K562 (cell line): ENCODE data around the gene SFMBT2. TPM values are rescaled to one million over a fixed set of nuclear protein-coding genes. Genes with fewer than 3 reads are reported as not detected.

Experiments
- DPF2 ChIP-seq: fragments of 450-650 bp; IDR thresholded peaks from 2 replicates; pipeline ENCODE4 v1.6.1; 2016
- ETV5 ChIP-seq: sonication (generic); formaldehyde crosslinking; IDR thresholded peaks from 2 replicates; pipeline ENCODE4 v1.4.0; 2020; ENCODE audit warnings: low read depth, mild to moderate bottlenecking, missing genetic modification reagents
- ETV6 ChIP-seq, 3 experiments: fragments of 150-350 bp in 1 of 3; sonication (generic) in 1 of 3; formaldehyde crosslinking in 1 of 3; IDR thresholded peaks; 2 replicates each; pipeline versions ENCODE4 v1.6.1 to v1.8.0; 2014 to 2022; ENCODE audit warnings: borderline replicate concordance in 2 of 3, low read depth in 2 of 3, antibody characterized with exemption in 1 of 3, low read length in 1 of 3, mild to moderate bottlenecking in 1 of 3, missing genetic modification reagents in 1 of 3
- GATAD2B ChIP-seq: fragments of 450-650 bp; IDR thresholded peaks from 2 replicates; pipeline ENCODE4 v1.6.1; 2017; ENCODE audit warnings: mild to moderate bottlenecking, borderline replicate concordance
- HNRNPLL ChIP-seq: fragments of 200-400 bp; formaldehyde crosslinking; IDR thresholded peaks from 2 replicates; pipeline ENCODE4 v1.6.1; 2017; ENCODE audit warnings: low read length, low read depth, mild to moderate bottlenecking; ENCODE audit not compliant: poor library complexity, severe bottlenecking
- KAT2B ChIP-seq: IDR thresholded peaks from one replicate; pipeline ENCODE4 v1.6.1; 2012; ENCODE audit warnings: low read depth, mild to moderate bottlenecking, control low read depth, inconsistent platforms, low read length, moderate library complexity
- MAFF ChIP-seq: IDR thresholded peaks from 2 replicates; pipeline ENCODE4 v1.6.1; 2012; ENCODE audit warnings: low read length, improper control_type of control experiment
- MBD2 ChIP-seq: sonication (generic); IDR thresholded peaks from 2 replicates; pipeline ENCODE4 v1.6.1; 2016; ENCODE audit warnings: low read depth, borderline replicate concordance
- MEF2A ChIP-seq: IDR thresholded peaks from 2 replicates; pipeline ENCODE4 v1.6.1; 2011; ENCODE audit warnings: low read depth, mild to moderate bottlenecking, low read length, moderate library complexity; ENCODE audit not compliant: control insufficient read depth
- NR4A1 ChIP-seq, 2 experiments: fragments of 250-450 bp in 1 of 2; fragments of 450-650 bp in 1 of 2; sonication (Bioruptor Pico) in 1 of 2; IDR thresholded peaks; 2 replicates each; pipeline versions ENCODE4 v1.4.0 to v1.6.1; 2016 to 2020; ENCODE audit warnings: mild to moderate bottlenecking in 2 of 2, missing compliant biosample characterization in 1 of 2, missing genetic modification characterization in 1 of 2, moderate library complexity in 1 of 2
- SMARCE1 ChIP-seq: fragments of 450-650 bp; IDR thresholded peaks from 2 replicates; pipeline ENCODE4 v1.7.1; 2016; ENCODE audit warnings: mild to moderate bottlenecking
- ZNF23 ChIP-seq: fragments of 250-450 bp; sonication (Bioruptor Pico); IDR thresholded peaks from 2 replicates; pipeline ENCODE4 v1.4.0; 2020; ENCODE audit warnings: mild to moderate bottlenecking
- ZNF316 ChIP-seq: fragments of 450-650 bp; IDR thresholded peaks from 2 replicates; pipeline ENCODE4 v1.6.1; 2016
- ZNF407 ChIP-seq: fragments of 450-650 bp; IDR thresholded peaks from 2 replicates; pipeline ENCODE4 v1.6.1; 2016; ENCODE audit warnings: low read depth
- polyA plus RNA-seq, 8 experiments: library from polyadenylated mRNA; depleted of rRNA in 4 of 8; stranded (reverse) in 5 of 8; unstranded in 3 of 8; fragments of >200 nt; fragmentation: Nextera tagmentation in 2 of 8; fragmentation: Illumina TruSeq in 1 of 8; extraction: Ambion mirVana in 2 of 8; extraction: Trizol in 1 of 8; gene quantifications; 2 replicates each; pipeline versions ENCODE4 v1.2.1 to v1.2.3, GENCODE V29; 2011 to 2014; ENCODE audit warnings: inconsistent platforms in 1 of 8, missing spikeins in 1 of 8
- total RNA-seq, 7 experiments: library from RNA; depleted of rRNA in 6 of 7; stranded (reverse); fragments of >200 nt in 6 of 7; fragmentation: Illumina TruSeq in 2 of 7; extraction: Trizol in 2 of 7; gene quantifications; 2 replicates each; pipeline versions ENCODE4 v1.2.1 to v1.2.3, GENCODE V29; 2011 to 2021; ENCODE audit warnings: low replicate concordance in 1 of 7
- TF ChIP-seq, protein P1 (sequence below): sonication (generic); formaldehyde crosslinking; IDR thresholded peaks from 2 replicates; pipeline ENCODE4 v1.9.0; 2022; ENCODE audit warnings: mild to moderate bottlenecking, missing genetic modification reagents
- TF ChIP-seq, protein P2 (sequence below): fragments of 450-650 bp; formaldehyde crosslinking; IDR thresholded peaks from 2 replicates; pipeline ENCODE4 v1.4.0; 2020; ENCODE audit warnings: mild to moderate bottlenecking, moderate library complexity

SFMBT2 gene
- total and polyA plus RNA-seq, 9 of the 15 experiments (the other 6 are each of a cell fraction or from before 2014, with no cell fraction given) = 1.2 to 13.6 (median 7.6) TPM

GRCh38 chr10:7373039-7373438, 37.8 kb downstream of the SFMBT2 start (continued):
- TF ChIP-seq ZNF407 (no peak), SMARCE1 (no peak), HNRNPLL (no peak), NR4A1 (CRISPR knock-in tag; IDR thresholded peaks at IDR 0.05) (no peak), NR4A1 (tag; IDR thresholded peaks at IDR 0.05) (no peak), MAFF (0 out of 2 replicates have a peak, but pooled peaks have one; percentile 16), ZNF23 (CRISPR knock-in tag) (no peak), ETV6 (IDR thresholded peaks at IDR 0.05; ENCODE audit: borderline replicate concordance in 1 of 2, low read depth in 2 of 2, low read length in 1 of 2) (no peak), ETV6 (CRISPR knock-in tag; IDR thresholded peaks at IDR 0.05; ENCODE audit: borderline replicate concordance) (no peak), DPF2 (no peak), ZNF316 (peak; percentile 39; the same call in 1 of the 2 replicates), MBD2 (no peak), GATAD2B (no peak), KAT2B (no peak), MEF2A (no peak), ETV5 (CRISPR knock-in tag) (no peak)
- TF ChIP-seq, protein P1, sequence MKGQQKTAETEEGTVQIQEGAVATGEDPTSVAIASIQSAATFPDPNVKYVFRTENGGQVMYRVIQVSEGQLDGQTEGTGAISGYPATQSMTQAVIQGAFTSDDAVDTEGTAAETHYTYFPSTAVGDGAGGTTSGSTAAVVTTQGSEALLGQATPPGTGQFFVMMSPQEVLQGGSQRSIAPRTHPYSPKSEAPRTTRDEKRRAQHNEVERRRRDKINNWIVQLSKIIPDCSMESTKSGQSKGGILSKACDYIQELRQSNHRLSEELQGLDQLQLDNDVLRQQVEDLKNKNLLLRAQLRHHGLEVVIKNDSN = no peak
- TF ChIP-seq, protein P2, sequence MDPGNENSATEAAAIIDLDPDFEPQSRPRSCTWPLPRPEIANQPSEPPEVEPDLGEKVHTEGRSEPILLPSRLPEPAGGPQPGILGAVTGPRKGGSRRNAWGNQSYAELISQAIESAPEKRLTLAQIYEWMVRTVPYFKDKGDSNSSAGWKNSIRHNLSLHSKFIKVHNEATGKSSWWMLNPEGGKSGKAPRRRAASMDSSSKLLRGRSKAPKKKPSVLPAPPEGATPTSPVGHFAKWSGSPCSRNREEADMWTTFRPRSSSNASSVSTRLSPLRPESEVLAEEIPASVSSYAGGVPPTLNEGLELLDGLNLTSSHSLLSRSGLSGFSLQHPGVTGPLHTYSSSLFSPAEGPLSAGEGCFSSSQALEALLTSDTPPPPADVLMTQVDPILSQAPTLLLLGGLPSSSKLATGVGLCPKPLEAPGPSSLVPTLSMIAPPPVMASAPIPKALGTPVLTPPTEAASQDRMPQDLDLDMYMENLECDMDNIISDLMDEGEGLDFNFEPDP (CRISPR knock-in tag) = no peak
